GM12801 (cell line): ENCODE results near the gene KCNJ6.

Source experiments
- CTCF ChIP-seq: IDR thresholded peaks from one replicate; pipeline ENCODE4 v1.5.1; 2011; ENCODE audit warnings: control low read depth; ENCODE audit not compliant: insufficient read length; ENCODE audit errors: extremely low read depth

The KCNJ6 gene

GRCh38 chr21:37873655-37874054 lies 42.6 kb downstream of the KCNJ6 start:
- no peak for TF ChIP-seq CTCF

- no peak for TF ChIP-seq CTCF
Observed at GRCh38 chr21:37871121-37871862, 45.0 kb downstream of the KCNJ6 start.

GRCh38 chr21:37870221-37870620 lies 46.0 kb downstream of the KCNJ6 start:
- TF ChIP-seq CTCF = no peak

- no peak for TF ChIP-seq CTCF
Observed at GRCh38 chr21:37869661-37870060, 46.6 kb downstream of the KCNJ6 start.

- TF ChIP-seq CTCF = no peak
Observed at GRCh38 chr21:37868446-37869295, 47.6 kb downstream of the KCNJ6 start.

GRCh38 chr21:37866027-37866426 lies 50.2 kb downstream of the KCNJ6 start:
- no peak for TF ChIP-seq CTCF

GRCh38 chr21:37865156-37865555 lies 51.1 kb downstream of the KCNJ6 start:
- no peak for TF ChIP-seq CTCF
